ENCODE data around the gene TRERF1.

DNA sequence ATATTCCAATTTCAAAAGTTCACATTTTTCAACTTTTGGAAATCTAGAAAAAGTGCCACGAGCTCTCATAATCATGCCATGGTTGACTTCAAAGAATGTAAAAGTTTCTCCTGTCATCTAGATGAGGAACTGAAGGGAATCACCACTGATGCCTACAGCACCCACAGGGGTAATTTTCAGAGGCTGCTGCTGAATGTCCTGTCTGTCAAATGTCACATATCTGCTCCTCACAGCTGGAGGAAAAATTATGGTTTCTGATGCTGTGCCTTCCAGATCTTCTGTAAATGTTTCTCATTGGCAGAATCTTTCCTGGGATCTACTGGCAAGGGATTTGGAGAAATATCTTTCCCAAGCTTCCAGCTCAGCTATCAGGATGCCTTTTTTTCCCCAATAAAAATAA lies 32.5 kb upstream of the TRERF1 start:
- TF ChIP-seq, protein P1, sequence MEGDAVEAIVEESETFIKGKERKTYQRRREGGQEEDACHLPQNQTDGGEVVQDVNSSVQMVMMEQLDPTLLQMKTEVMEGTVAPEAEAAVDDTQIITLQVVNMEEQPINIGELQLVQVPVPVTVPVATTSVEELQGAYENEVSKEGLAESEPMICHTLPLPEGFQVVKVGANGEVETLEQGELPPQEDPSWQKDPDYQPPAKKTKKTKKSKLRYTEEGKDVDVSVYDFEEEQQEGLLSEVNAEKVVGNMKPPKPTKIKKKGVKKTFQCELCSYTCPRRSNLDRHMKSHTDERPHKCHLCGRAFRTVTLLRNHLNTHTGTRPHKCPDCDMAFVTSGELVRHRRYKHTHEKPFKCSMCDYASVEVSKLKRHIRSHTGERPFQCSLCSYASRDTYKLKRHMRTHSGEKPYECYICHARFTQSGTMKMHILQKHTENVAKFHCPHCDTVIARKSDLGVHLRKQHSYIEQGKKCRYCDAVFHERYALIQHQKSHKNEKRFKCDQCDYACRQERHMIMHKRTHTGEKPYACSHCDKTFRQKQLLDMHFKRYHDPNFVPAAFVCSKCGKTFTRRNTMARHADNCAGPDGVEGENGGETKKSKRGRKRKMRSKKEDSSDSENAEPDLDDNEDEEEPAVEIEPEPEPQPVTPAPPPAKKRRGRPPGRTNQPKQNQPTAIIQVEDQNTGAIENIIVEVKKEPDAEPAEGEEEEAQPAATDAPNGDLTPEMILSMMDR (IDR thresholded peaks at IDR 0.05) = no peak
- TF ChIP-seq POLR2A (IDR thresholded peaks at IDR 0.05) (no peak), EP300 (IDR thresholded peaks at IDR 0.05) (no peak)

All from suprapubic skin (tissue), 3 donors.